ENCODE measurements around the gene SGTA. TPM values are rescaled to one million over a fixed set of nuclear protein-coding genes. Genes with fewer than 3 reads are reported as not detected.

Gene SGTA
- total RNA-seq, 1 donor from 2014 or later, result 31.6 TPM

DNA sequence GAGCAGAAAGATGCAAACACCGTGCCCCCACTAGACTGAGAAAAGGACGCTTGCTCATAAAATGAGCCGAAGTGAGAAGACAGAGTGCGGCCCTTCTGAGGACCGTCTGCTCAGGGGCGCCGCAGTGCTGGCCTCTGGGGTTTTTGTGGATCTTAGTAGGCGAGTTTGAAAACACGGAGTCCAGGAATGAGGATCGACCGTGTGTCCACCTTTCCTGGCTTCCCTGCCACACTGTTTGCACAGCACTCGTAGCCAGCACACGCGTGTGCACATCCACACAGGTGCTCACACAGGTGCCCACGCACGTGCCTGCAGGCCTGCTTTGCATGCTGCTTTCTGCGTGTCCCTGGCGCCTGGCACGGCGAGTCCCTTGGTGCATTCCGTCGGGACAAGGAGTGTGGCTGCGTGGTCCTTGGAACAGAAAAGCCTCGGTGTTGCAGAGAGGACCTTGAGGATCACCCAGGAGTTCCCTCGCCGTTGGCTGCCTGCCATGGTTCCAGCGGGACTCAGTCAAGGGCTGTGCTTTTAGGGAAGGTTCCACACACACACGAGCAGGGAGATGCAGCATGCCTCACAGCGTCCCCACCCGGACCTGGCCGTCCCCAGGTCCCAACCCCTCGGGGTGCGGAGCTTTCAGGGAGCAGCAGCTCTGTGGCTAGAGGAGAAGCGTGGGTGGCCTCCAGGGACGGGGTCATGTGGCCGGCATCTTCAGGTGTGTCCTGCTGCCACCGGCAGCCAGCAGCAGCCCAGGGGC, 26.5 kb upstream of the SGTA start:
- DNase-seq (ENCODE audit: low read depth in 2 of 2), result no peak

DNA sequence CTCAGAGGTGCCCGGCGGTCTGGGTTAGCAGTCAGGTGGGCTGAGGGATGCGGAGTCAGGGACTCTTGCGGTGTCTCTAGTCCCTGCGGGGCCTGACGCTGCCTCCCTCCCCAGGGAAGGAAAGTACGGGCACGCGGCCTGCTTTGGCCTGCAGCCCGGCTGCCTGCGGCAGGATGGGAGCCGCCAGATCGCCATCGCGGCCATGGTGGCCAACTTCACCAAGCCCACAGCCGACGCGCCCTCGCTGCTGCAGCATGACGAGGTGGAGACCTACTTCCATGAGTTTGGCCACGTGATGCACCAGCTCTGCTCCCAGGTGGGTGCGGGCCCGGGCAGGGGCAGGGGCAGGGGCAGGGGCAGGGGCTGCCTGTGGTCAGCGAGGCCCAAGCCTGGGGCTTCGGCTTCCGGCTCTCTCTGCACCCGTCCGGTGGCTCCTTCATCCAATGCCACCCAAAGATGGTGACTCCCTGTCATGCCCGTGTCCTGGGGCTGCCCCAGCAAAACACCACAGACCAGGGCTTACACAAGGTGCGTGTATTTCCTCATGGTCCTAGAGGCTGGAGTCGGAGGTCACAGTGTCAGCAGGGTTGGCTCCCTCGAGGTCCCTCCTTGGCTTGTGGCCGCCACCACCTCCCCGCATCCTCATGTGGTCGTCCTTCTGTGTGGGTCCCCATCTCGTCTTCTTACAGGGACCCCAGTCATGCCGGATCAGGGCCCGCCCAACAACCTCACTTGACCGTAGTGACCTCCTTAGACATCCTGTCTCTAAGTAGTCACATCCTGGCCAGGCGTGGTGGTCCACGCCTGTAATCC, 25.3 kb upstream of the SGTA start:
- DNase-seq (ENCODE audit: low read depth in 2 of 2), result no peak

DNA sequence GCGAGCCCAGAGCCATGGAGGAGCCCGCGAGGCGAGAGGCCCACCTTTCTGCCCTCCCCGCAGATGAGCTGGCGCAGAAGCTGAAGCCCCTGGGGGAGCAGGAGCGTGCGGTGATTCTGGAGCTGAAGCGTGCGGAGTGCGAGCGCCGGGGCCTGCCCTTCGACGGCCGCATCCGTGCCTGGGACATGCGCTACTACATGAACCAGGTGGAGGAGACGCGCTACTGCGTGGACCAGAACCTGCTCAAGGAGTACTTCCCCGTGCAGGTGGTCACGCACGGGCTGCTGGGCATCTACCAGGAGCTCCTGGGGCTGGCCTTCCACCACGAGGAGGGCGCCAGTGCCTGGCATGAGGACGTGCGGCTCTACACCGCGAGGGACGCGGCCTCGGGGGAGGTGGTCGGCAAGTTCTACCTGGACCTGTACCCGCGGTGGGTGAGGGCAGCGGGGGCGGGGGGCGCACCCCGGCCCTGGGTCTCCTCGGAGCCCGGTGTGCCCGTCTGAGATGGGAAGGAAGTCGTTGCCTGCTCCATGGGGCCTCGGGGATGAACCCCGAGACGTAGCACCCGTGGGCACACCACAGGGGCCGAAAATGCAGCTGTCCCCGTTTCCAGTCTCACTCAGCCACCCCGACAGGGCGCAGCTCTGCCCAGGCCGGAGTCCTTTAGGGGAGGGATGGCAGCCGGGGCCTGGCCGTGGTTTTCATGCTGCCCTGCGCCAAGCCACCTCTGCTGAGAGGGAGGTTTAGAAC, 24.5 kb upstream of the SGTA start:
- DNase-seq (ENCODE audit: low read depth in 2 of 2), result no peak

DNA sequence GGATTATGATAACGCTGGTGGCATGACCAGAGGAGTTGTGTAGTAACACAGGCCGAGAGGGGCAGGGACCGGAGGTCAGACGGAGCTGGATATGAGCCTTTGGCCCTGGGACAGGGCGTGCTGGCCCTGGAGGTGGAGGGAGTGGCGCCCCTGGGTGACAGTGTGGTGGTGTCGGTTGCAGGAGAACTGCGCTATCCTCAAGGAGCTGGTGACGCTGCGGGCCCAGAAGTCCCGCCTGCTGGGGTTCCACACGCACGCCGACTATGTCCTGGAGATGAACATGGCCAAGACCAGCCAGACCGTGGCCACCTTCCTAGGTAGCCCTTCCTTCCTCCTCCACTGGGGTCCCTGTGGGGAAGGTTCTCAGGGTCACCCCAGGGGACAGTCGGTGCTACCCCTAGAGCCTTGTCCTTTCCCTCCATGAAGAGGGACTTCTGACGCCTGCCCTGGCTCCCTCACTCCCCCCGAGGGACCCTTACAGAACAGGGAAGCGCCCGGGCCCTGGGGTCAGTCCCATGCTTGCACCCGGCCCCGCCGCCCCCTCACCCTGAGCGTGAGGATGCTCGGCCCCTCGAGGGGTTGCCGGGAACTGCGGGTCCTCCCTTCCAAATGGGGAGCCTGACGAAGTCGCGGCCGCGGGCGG, 23.8 kb upstream of the SGTA start:
- no peak for DNase-seq (ENCODE audit: low read depth in 2 of 2)

DNA sequence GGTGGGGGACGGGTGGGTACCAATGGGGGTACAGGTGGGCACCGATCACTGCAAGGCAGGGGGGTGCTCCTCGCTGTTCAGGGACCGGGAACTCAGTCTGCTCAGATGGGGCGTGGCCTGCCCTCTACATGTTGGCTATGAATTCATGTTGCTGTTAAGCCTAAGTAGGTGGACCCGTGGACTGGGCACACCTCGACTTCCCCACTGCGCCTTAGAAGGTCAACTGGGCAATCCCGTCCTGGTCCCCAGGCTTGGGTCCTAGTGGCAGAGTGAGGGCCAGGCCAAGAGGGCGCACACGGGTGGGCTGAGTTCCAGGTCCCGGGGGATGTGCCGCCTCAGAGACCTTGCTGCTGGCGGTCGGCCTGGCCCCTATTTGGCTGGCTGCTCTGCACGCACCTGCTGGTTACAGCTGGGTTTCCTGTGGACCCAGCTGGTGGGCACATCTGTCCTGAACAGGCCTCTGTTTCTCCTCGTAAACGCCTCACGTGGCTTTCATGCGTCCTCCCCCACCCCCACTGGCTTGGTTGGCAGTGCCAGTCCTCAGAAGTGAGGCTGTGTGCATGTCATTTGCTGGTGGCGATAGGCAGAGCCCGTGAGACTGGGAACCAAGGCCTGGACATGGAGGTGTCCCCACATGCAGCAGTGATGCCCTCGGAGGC, 23.0 kb upstream of the SGTA start:
- DNase-seq (ENCODE audit: low read depth in 2 of 2), result no peak

DNA sequence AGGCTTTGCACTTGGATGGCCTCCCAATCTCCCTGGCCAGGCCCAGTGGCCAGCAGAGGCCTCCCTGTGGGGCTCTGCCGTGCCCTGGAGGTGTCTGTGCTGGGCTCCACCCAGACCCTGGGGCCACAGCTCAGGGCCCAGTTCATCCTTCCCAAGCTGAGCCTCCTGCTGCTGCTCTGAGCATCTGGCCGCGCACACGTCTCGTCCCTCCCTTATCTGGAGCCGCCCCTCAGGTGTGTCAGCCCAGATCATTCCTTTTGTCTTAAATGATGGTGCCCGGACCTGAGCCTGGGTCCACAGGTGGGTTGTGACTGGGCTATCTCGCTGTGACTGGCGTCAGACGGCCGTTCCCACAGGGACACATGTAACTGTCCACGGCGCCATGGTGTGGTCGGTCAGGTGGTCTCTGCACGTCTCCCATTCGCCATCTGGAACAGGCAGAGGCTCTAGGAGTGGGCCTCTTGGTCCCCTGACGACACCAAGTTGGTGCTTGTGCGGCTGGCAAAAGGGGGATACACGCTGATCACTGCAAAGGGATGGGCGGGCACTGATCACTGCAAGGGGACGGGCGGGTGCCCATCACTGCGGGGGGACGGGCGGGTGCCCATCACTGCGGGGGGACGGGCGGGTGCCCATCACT, 22.3 kb upstream of the SGTA start:
- no peak for DNase-seq (ENCODE audit: low read depth in 2 of 2)

DNA sequence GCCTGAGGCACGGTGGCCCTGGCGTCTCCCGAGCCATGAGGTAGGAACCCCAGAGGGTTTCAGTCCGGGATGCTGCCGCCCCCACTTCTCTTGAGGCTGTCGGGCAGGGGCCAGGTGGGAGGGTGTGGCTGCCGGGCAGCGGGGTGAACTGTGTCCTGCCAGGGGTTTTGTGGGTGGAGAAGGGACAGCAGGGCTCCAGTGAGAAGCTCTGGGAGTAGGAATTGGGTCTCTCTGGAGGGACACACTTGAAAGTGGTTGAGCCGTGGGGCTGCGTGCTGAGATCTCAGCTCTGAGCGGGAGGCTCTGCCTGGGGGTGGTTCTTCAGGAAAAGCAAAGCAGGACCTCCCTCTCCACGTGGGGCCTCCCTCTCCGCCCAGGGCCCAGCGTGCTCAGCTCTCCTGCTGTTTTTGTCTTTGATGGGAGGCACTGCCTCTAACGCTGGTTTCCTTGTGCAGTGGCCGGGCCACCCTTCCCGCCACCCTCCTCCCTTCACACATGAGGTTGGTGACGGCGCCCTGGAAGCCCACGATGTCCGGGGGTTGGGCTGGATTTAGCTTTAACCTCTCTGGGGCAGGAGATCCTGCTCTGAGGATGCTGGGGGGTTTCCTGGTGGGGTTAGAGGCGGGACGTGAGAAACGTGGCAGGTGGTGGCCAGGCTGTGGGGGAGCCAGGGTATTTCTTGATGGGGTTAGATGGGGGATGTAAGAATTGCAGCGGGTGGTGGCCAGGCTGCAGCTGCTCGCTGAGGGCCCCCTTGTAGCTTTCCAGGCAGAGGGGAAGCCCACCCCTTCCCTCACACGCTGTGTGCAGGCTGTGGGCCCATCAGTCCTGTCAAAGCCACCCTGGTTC, 21.3 kb upstream of the SGTA start:
- DNase-seq (ENCODE audit: low read depth in 2 of 2), result no peak

DNA sequence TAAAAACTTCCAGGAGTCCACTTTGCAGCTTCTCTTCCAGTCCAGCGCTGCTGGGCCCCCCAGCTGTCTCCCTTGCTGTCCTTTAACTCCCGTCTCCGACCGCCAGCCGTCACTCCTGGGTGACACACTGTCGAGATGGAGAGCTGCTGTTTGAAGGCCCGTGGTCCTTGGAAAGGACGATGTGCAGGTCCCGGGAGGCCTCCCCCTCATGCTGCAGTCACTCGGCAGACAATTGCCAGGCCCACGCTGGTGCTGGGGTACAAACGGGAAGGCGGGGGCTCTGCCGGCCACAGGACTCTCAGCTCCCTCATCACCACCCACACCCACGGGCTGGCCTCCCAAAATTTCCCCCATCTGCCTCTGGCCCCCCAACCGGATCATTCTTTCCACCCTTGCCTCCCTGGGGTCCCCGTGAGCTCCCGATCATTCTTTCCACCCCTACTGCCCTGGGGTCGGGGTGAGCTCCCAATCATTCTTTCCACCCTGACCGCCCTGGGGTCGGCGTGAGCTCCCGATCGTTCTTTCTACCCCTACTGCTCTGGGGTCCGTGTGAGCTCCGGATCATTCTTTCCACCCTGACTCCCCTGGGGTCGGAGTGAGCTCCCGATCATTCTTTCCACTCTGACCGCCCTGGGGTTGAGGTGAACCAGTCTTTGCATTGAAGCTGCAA, 20.5 kb upstream of the SGTA start:
- DNase-seq (ENCODE audit: low read depth in 2 of 2), result no peak

DNA sequence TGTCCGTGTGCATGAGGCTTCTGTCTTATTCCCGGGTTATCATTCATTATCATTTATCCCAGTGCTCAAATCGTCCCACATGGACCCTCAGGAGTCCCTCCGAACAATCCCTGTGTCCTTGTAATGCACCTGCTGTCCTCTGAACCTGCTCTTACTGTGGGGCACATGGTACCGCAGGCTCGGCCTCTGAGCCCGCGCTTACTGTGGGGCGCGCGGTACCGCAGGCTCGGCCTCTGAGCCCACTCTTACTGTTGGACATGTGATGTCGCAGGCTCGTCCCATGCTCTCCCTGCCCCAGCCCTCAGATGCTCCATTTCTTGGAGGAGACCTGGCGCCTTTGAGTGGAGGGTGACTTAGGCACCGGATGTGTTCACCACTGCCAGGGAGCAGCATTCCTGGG, 19.8 kb upstream of the SGTA start:
- no peak for DNase-seq (ENCODE audit: low read depth in 2 of 2)

DNA sequence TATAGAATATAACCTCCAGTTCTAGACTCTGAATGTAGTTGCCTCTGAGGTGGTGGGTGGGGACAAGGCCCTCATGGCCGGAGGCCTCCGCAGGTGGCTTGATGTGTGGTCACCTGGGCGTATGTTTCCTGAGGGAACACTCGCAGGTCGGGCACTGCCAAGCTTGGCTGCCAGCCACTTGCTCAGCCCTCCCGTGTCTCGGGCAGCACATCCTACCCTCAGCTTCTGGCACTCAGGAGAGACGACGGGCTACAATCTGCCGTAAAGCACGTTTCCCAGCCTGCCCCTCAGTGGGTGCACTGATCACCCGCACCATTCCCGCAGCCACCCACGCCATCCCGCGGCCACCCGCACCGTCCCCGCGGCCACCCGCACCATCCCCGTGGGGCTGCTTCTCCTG, 17.4 kb upstream of the SGTA start:
- DNase-seq (ENCODE audit: low read depth in 2 of 2), result no peak

DNA sequence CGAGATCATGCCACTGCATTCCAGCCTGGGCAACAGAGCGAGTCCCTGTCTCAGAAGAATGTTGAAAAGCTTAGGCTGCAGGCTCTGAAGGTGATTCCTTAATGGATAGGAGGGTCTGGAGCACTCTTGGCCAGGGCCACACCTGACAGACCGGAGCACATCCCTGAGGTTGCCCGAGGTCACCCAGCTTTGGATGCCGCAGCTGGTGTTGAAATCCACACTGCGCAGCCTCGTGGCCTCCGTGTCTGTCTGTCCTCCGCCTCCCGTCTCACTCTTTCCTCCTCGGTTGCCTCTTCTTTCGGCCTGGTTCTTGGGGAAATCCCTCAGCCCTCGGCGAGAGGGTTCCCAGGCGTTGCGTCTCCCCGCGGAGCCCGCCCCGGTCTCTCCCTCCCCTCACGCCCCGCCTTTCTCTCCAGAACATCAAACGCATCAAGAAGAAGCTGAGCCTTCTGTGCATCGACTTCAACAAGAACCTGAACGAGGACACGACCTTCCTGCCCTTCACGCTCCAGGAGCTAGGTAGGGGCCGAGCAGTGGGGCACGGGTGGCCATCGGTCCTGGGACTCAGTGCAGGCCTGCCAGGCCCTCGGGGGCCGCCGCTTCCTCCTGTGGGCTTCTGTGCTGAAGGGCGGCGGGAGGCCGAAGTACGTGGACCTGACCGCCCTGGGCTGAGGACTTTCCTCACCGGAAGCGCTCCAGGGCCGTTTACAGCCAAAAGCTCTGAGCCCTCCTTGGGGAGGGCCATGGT, 16.4 kb upstream of the SGTA start:
- no peak for DNase-seq (ENCODE audit: low read depth in 2 of 2)

DNA sequence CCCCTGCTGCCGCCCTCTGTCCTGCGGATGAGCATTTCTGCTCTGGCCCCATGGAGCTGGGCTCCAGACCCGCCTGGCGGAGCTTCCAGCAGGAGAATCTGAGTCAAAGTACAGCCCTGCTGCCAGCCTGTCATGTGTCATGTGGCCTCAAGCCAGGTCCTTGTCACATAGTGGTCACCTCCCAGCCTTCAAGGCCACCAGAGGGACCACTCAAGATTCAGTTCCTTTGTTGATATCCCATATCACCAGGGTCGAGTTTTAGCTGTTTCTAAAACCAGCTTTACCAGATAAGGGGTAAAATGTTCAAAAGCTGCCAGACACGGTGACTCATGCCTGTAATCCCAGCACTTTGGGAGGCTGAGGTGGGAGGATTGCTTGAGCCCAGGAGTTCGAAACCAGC, 15.7 kb upstream of the SGTA start:
- no peak for DNase-seq (ENCODE audit: low read depth in 2 of 2)

DNA sequence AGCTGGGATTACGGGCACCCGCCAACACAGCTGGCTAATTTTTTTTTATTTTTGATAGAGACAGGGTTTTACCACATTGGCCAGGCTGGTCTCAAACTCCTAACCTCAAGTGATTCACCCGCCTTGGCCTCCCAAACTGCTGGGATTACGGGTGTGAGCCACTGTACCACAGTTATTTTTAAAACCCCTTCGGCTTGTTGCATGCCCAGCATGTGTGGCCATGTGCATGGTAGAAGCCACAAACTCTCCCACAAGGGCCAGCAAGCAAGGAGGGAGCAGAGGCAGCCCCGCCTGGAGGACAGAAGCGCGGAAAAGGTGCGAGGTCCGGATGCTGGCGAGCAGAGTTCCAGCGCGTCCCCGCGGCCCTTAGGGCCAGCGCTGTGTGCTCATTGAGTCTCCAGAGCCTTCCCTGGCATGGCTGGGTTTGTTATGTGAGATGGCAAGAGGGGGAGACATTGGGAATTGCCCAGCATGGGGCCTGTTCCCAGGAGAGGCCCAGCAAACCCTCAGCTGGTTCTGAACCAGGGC, 15.1 kb upstream of the SGTA start:
- DNase-seq (ENCODE audit: low read depth in 2 of 2), result no peak

DNA sequence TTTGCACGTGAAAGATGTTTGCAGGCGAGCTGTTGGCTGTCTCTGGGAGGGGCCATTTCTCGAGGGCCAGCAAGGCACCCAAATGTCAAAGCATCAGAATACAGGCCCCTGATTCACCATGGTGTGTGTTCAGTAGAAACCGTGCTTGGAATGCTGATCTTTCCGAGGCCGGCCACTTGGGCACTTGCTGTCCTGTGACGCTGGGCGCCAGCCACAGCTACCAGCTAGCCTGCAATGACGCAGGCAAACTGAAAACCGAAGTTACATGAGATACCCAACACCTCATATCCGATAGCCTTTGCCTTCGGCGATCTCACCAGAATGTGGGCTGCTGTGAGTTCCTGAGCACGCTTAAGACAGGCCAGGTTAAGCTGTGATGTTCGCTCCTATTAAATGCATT, 14.2 kb upstream of the SGTA start:
- no peak for DNase-seq (ENCODE audit: low read depth in 2 of 2)

DNA sequence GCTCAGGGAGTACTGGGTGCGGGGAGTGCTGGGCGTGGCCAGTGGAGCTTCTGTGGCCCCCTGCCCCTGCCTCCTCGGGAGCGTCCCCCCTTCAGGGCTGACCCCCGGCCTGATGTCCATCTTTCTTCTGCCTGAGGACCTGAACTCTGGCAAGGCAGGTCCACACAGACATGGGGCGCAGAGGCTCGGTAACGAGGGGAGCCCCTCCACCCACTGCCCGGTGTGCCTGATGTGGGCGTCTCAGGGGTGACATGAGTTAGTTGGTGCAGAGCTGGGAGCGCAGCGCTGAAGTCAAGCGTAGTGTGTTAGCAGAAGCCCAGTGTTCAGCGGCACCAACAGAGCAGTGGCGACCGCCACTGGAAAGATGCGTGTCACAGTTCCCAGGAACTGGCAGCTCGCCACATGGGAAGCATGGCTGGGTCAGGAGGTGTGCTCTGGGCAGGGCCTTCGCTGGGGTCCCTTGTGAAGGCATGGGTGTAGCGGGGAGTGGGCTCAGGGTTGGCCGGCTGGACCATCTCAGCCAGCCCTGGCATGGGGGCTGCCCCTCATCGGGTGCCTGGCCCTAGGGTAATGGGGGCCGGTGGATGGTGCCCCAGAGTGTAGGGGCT, 13.7 kb upstream of the SGTA start:
- no peak for DNase-seq (ENCODE audit: low read depth in 2 of 2)

DNA sequence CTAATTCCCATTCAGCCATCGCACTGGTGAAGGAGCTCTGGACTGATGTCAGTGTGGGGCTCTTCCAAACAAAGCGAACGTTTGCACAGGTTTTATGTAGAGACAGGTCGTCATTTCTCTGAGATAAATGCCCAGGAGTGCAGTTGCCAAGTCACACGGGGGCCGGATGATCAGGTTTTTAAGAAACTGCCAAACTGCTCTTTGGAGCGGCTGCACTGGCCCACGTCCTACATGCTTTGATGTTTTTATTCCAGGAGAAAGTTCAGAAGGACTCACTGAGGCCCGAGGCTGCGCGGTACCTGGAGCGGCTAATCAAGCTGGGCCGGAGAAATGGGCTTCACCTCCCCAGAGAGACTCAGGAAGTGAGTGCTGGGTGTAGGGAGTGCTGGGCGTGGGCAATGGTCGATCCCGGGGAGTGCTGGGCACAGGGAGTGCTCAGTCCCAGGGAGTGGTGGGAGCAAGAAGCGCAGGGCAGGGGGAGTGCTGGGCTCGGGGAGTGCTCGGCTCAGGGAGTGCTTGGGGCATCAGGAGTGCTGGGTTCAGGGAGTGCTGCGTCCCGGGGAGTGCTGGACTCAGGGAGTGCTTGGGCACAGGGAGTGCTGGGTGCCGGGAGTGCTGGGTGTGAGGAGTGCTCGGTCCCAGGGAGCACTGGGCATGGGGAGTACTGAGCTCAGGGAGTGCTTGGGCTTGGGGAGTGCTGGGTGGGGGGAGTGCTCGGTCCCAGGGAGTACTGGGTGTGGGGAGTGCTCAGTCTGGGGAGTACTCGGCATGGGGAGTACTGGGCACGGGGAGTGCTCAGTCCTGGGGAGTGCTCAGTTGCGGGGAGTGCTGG, 13.0 kb upstream of the SGTA start:
- DNase-seq (ENCODE audit: low read depth in 2 of 2), result no peak

DNA sequence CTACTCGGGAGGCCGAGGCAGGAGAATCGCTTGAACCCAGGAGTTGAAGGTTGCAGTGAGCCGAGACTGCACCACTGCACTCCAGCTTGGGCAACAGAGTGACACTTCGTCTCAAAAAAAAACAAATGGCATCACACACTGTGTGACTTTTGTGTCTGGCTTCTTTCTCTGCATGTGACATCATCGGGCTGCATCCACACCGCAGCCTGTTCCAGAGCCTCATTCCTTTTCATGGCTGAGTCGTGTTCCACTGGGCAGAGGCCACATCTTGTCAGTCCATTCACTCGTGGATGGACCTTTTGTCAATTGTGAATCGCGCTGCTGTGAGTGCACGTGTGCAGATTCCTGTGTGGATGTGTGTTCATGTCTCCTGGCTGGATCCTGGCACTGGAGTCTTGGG, 10.5 kb upstream of the SGTA start:
- no peak for DNase-seq (ENCODE audit: low read depth in 2 of 2)

Measured in dermis microvascular lymphatic vessel endothelial cell (primary cell).